Hepatic stellate cell (primary cell): ENCODE results near the gene IRS1.

Experiments used
- DNase-seq: peaks from one replicate; pipeline ENCODE4 v3.0.0; 2011; ENCODE audit warnings: low spot score

Gene IRS1

DNA sequence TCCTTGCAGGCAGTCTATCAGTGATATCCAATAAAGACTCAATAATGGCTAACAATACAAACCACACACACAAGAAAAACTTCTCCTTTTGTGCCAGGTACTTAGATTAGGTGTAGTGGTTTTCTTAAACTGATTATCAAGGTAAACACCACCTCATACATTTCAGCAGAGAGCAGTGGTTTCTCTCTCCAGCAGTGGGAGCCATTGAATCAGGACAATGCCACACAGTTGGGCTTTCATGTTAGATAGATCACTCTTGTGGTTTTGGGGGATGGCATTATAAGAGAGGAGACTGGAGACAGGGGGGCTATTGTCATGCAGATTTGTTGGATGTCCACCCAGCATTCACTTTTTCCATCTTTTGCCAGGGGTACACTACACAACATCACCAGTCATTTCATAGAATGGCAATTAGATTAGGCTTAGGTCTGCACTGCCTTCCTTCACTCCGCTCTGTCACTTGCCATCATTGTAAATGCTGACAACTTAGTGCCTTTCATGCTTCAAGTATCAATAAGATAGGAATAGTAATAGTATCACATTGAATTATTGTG is 13.6 kb upstream of the IRS1 start:
- DNase-seq, result no peak

DNA sequence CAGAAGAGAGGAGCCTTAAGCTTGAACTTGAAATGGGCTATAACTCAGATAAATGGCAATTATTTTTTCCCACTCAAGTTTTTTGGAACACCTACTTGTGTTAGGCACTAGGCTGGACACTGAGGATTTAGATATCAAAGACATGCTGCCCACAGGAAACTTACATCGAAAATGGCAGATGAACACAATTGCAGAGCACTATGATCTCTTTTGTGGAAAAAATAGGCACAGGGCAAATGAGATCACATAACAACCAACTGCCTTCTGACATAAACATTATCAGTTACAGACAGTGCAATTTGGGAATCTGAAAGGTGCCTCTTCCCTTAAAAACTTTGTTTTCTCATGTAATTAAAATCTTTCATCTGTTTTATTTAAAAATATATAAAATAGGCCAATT is 3.8 kb upstream of the IRS1 start:
- DNase-seq, result no peak

DNA sequence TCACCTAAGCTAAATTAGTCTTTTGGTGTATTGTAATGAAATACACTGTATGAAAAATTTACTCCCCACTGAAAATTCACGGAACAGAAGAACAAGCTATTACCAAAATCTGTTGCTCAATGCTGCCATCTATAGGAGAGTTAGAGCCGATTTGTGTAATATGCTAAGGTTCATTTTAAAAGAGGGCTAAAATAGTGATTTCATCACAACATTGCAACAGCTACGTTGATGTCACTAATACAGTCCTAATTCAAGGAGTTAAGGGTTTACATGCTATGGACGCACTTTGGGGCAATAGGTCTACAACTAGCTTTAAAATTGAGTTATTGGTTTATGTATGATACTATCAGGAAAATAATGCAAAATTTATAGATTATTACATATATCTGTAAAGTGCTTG is 3.0 kb upstream of the IRS1 start:
- no peak for DNase-seq

DNA sequence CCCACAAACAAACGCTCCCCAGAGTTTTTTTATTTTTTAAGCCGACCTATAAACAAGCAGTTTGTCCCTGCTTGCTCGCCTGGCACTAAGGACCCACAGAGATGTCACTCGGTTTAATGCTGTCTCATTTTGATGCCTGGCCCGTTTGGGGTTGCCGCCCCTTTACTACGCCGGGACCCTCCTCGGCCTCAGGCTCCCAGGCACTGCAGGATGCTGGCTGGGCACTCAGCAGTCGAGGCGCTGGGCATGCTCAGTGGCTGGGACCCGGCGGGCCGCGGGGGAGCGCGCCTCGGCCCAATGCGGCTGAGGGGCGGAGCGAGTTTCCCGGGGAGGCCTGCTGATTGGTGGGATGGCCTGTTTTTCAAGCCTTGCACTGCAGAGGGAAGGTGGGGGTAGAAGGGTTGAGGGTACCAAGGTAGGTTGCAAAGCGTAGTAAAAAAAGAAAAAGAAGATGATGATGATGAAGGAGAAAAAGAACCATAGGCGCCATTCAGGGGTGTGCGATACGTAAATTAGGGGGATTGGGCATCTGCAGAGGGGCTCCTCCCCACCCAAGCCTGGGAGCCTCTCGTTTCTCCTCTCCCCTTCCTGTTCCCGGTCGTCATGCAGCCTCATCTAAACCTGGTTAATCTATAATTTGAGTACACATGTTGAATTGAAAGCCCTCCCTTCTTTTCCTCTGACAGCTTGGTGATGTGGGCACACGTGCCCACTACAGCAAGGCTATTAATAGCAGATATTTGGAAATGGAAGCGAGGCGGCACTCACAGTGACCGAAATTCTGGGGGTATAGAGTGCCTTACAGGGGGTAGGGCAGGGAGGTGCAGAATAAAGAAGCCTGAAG is 1.5 kb upstream of the IRS1 start:
- DNase-seq, result peak; percentile 92

DNA sequence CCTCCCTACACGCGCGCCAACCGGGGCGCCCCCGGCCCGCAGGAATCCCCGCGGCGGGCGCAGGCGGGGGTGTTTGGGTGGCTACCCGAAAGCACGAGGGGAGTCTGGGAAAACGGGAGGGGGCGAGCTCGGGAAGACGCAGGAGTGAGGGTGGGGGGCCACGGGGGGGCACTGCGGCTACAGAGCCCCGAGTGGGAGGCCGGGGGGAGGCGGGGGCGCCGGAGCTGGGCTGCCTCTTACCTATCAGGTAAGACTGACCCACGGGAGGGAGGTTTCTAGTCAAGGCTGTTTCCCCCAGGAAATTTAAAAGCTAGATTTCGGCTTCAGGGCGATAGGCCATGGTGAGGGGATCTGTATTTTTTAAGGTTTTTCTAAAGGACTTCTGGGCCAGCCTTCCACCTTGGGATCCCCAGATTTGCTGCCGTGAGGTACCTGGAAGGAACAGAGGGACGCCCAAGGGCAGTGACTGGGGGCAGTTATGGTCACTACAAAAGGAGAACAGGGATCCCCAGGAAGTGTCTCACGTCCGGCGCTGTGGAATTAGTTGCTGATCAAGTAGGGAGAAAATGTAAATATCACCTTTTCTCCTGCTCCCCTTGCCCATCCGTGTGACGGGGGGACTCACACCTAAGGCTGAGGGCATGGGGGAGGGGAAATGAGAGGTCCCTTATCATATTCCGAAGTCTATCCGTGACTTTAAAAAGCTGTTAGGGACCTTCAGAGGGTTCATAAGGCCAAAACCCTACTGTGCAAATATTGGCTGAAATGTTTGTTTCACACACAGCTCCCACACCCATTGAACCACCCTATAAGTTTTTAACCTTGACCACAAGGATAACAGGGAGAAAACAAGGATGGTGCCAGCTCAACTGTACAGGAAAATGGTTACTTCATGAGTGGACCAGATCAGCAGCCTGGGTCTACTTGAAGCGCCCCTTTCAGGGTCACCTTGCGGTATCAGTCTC is 638 bp upstream of the IRS1 start:
- no peak for DNase-seq

DNA sequence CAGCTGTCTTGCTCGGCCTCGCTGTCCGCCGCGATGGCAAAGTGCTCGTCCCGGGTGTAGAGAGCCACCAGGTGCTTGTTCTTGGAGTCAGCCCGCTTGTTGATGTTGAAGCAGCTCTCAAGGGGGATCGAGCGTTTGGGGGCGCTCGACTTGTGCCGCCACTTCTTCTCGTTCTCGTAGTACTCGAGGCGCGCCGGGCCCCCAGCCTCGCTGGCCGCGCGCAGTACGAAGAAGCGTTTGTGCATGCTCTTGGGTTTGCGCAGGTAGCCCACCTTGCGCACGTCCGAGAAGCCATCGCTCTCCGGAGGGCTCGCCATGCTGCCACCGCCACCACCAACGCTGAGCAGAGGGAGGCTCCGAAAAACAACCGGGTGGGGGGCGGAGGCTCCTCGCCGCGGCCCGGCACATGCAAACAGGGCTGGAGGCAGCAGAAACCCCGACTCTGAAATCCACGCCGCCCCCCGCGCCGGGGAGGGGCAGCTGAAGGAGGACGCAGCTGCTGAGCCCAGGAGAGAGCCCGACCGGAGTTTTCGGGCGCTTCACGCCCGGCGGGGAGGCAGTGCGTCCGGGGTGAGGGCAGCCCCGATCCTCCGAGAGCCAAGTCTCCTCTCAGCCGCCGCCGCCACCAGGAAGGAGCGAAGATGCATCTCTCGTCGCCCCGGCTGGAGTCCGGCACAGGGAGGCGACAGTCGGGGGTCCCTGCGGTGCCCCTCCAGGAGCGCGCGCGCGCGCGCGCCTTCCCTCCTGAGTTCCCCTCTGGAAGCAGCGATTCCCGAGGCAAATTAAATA is 1.0 kb downstream of the IRS1 start:
- DNase-seq, result no peak

DNA sequence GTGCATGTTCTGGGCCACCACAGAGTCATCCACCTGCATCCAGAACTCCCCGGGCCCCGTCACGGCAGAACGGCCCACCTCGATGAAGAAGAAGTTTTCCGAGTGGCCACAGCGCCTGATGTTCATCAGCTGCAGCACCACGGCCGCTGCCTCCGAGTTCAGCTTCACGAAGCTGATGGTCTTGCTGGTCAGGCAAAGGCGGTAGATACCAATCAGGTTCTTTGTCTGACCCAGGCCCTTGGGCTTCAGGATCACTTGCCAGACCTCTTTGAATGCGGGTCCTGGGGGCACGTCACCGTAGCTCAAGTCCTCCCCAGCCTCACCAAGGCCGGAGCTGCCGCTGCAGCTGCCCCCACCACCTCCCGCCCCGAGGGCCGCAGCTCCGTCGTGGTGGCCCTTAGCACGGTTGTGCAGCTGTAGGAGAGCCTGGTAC is 1.6 kb downstream of the IRS1 start:
- no peak for DNase-seq

DNA sequence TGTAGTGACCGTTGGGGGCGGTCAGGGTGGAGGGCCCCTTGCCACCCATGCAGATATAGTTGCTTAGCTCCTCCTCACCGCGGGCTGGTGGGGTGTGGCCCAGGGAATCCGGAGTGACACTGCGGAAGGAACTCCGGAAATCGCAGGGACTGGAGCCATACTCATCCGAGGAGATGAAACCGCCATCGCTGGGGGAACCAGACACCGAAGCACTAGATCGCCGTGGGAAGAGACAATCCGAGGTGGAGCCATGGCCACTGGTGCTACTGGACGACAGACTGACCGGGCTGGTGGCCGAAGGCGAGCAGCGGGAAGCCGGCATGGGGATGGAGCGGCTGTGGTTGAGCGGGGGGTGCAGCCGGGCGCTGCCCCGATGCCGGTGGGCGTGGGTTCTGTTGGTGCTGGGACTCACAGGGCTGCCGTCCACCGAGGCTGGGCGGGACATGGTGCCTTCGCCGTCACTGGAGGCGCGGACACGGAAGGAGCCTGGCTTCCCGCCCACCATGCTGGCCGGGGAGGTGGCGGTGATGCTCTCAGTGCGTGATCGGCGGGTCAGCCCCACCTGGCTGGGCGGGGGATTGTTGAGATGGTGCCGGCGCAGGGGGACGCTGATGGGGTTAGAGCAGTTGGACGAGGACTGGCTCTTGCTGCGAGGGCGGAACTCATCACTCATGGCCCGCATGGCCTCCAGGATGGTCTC is 2.2 kb downstream of the IRS1 start:
- DNase-seq, result peak; percentile 85

DNA sequence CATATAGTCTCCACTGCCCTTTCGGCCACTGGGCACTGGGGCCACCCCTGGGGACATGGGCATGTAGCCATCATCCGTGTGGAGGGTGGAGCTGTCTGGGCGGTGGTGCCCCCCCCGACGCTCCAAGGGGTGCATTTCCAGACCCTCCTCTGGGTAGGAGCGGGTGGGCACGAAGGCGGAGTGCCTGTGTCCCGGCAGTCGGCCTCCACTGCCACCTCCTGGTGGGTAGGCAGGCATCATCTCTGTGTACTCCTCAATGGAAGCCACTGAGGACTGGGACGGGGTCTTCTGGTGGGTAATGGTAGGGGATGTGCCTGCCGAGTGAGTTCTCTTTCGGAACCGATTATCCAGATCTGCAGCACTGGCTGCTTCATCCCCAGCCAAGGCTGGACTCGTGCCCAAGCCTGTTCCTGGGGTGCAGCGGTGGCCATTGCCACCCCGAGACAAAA is 2.8 kb downstream of the IRS1 start:
- peak; percentile 83 for DNase-seq

DNA sequence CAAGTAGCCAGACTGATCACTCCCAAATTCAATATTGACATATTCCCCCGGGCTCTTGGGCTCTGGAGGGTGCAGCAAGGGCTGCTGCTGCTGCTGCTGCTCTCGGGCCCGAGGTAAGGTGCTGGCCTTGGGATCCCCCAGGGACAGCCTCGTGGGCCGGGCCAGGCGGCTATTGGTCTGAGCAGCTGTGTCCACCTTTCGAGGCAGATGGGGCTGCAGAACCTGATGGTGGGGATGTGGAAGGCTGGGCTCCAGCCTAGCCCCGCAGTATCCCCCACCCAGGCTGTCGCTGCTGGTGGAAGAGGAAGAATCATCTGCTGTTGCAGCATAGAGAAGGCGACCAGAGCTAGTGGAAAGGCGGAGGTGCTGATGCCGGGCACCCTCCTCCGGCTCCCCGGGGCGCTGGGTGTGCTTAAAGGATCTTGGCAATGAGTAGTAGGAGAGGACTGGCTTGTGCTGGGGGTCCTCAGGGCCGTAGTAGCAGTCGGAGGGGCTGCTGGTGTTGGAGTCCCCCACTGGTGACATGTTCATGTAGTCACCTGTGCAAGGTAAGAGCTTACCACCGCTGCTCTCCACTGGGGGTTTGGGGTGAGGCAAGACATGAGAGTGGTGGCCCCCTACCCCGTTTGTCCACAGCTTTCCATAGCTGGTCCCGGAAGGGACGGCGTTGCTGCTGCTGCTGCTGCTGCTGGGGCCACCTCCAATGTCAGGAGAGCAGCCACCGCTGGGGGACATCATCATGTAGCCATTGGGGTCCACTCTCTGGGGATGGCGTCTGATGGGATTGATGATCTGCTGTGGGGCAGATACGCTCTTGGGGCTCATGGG is 3.4 kb downstream of the IRS1 start:
- DNase-seq, result no peak

DNA sequence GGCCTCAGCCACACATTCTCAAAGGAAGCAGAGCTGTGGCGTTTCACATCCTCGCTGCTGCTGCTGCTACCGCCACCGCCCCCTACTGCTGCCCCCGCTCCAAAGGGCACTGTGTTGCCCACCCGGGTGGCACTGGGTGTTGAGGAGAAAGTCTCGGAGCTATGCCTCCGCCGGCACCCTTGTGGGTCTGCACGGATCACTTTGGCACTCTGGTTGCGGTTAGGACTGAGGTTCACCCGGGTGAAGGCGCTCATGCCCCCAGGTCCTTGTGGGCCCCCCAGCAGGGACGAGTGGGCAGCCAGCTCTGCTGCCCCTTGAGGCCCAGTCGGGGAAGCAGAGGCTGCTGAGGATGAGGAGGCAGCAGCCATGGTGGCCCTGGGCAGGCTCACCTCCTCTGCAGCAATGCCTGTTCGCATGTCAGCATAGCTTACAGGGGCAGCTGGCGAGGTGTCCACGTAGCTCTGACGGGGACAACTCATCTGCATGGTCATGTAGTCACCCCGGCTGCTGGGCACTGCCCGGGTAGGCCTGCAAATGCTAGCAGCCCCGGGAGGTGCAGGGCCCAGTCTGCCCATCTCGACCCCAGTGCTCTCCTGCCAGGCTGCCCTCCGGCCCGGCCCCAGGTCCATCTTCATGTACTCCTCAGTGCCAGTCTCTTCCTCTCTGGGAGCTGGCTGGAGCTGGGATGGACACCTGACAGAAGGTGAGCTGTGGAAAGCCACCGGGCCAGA is 4.2 kb downstream of the IRS1 start:
- DNase-seq, result no peak

DNA sequence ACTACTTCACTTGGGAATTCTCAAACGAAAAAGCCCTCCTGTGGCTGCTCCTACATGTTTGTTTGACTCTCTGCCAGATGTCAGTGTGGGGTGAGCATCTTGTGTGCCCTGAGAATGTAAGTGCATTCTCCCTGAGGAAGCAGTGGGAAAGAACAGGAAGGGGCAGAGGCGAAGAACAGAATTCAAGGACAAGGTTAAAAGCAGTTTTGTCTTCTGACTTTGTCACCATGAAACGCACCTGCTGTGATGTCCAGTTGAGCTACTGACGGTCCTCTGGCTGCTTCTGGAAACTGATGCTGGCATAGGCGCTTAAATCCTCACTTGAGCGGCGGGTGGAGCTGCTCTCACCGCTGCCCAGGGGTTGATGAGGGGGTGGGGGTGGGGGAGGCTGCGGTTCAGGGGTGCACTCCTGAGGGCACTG is 4.9 kb downstream of the IRS1 start:
- DNase-seq, result no peak

DNA sequence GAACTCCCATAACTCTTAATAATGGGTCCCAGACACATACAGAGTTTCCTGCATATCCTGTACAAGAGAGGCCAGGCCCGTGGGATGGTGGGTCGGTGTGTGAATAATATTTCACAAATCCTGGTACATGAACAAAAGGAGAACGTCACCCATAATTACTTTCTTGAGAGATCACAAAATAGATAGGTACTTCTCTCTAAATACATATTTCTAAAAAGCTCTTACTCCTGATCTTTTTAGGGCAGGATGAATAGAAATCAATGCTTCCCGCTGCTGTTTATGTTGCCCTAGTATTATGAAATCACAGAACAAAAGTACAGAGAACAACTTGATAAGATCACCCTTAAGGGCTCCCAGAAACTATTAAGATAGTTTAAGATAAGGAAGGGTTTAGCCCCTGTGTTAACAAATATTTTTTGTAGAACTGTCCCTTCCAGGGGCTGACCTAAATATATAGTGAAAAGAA is 5.4 kb downstream of the IRS1 start:
- no peak for DNase-seq

DNA sequence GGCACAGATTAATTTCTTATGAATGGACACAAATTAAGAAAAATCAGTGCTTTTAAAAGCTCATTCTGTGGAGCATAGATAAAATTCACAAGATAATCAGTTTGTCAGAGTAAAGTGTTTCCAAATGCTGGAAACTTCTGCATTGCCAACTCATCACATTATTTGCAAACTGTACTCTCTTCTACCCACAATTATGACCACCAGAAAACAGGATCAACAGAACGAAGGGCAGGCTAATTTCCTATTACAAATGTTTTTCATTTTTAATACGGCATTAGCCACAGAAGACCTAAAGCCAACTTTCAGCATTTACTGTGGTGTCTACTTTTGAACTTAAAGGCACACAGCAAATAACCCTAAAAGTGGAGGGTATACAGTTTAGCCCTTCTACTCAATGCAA is 6.0 kb downstream of the IRS1 start:
- no peak for DNase-seq

DNA sequence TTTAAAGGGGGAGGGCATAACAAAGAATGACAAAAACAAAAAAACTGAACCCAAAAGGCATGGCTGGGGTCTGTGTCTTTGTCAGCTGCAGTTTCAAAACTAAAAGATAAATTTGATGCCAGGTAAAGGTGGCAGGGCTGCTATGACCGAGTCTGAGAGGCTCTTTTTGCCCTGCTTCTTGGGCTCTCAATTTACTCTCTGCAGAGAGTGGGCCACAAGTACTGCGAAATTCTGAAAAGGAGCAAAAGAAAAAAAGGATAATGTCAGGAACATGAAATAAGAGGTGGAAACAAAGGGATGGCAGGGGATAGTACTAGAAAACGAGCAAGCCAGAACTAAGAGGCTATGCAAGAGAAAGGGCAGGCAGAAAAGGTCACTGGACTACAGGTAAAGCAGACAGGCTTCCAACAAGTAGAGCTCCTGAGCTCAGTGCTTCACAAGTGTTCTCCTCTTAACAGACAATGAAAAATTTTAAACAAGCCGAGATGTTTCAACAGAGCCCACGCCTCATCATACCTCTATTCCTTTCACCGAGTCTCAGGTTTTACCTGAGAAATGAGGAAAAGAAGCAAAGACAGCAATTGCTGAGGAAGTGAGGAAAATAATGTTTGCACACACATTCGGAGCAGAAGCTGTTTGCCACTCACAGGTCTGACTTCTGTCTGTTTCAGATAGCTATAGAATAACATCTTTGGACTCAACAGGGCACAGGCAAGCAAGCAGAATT is 7.3 kb downstream of the IRS1 start:
- DNase-seq, result no peak

DNA sequence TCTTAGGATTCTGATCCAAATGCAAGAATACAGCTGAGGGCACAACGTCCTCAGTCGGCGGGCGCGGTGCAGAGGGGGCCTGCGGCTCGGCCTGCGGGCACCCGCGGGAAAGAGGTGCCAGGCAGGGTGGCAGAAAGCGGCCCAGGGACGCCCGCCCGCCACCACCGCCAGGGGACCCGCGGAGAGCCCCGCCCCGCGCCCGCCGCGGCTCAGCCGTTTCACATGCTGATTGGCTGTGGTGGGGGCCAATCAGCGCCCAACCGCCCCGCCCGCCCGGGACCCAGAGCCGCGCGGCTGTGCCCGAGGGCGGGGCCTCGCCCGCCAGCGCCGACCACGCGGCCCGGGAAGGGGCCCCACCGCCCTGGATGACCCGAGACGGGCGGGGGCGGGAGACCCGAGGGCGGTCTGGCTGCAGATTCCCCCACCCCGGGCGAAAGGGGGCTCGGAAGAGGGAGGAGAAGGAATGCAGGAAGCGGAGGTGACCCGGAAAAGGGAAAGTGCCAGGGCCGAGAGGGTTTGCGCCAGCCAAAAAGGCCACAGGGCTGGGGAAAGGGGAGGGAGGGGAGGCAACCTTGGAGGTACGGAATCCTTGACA is 8.0 kb downstream of the IRS1 start:
- peak; percentile 98 for DNase-seq

DNA sequence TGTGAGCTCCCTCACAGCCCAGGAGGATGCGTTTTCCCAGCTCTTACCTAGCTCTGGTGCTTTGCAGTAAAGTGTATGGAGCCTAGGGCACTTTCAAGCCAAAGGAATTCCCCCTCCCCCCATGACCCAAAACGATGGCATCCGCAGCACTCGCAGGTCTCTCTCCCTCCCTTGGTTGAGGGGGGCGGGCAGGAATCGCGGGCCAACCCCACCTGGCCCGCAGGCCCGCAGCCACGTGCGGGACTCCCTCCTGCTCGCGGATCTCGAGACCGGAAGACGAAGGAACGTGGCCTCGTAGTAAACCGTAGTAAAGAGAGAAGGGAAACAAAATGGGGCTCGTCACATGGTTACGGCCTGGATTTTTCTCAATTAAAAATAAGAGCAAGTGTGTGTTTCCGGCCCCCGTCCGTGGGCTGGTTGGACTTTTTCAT is 8.5 kb downstream of the IRS1 start:
- no peak for DNase-seq

DNA sequence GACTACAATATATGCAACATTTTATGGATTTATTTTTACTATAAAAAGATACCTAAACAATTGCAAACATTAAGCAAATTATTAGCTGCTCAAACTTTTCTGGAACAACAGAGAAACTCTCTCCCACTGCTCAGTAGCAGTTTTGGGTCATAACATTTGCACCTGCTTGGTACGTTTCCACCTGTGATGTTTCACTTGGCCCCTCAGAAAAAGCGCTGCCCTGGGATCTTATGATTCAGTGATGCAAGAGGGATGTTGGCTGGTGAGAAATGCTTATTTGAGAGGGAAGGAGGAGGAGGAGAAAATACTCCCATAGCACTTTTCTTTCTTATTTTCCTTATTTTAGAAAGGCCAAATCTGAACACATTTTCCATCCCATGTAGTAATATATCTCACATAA is 9.2 kb downstream of the IRS1 start:
- no peak for DNase-seq
